H1 (cell line): ENCODE measurements around the gene ACOT12. TPM values are rescaled to one million over a fixed set of nuclear protein-coding genes. Genes with fewer than 3 reads are reported as not detected.

ENCODE experiments used
- CTCF ChIA-PET: fragments of 300-600 bp; sonication (Branson Sonifier 250); formaldehyde crosslinking; loops from one replicate; lab custom pipeline; 2021; ENCODE audit not compliant: partially characterized antibody; lab: Charles Lee
- POLR2A ChIA-PET: fragments of 300-600 bp; sonication (Branson Sonifier 250); formaldehyde crosslinking; loops from one replicate; lab custom pipeline; 2021; ENCODE audit warnings: inconsistent platforms; ENCODE audit not compliant: partially characterized antibody; lab: Charles Lee
- DNase-seq, 2 experiments: peaks; one replicate each; pipeline versions ENCODE4 v3.0.0 to v3.0.0-alpha.2; 2010 to 2022; ENCODE audit warnings: low spot score in 2 of 2, low read depth in 1 of 2, mixed read lengths in 1 of 2
- FAIRE-seq: peaks from 2 replicates; lab custom pipeline; 2011; peaks lifted over from hg19 to GRCh38; lab: Jason Lieb, UNC
- H2AFZ ChIP-seq: 2 replicates; pipeline ENCODE4 v1.8.1; 2012; ENCODE audit warnings: low read length, inconsistent platforms
- H2AK5ac ChIP-seq: 2 replicates; pipeline ENCODE4 v1.6.1; 2013; ENCODE audit warnings: low read depth, low read length
- H2BK120ac ChIP-seq: replicated peaks from 2 replicates; pipeline ENCODE3; 2013; ENCODE audit warnings: low read depth, low read length, inconsistent platforms
- H2BK12ac ChIP-seq: 2 replicates; pipeline ENCODE4 v1.6.1; 2013; ENCODE audit warnings: low read depth, low read length
- H2BK15ac ChIP-seq: 2 replicates; pipeline ENCODE4 v1.6.1; 2013; ENCODE audit warnings: low read length
- H2BK20ac ChIP-seq: 2 replicates; pipeline ENCODE4 v1.6.1; 2013; ENCODE audit warnings: low read length
- H2BK5ac ChIP-seq: 2 replicates; pipeline ENCODE4 v1.6.1; 2013; ENCODE audit warnings: low read depth, low read length
- H3K14ac ChIP-seq: 2 replicates; pipeline ENCODE4 v1.6.1; 2013; ENCODE audit warnings: inconsistent platforms; ENCODE audit not compliant: insufficient read length
- H3K18ac ChIP-seq: 2 replicates; pipeline ENCODE4 v1.6.1; 2013; ENCODE audit warnings: low read length; ENCODE audit errors: extremely low read depth
- H3K23ac ChIP-seq: 2 replicates; pipeline ENCODE4 v1.6.1; 2013; ENCODE audit warnings: inconsistent platforms; ENCODE audit not compliant: insufficient read length
- H3K23me2 ChIP-seq: 2 replicates; pipeline ENCODE4 v1.6.1; 2013; ENCODE audit warnings: low read depth, low read length
- H3K27ac ChIP-seq: 2 replicates; pipeline ENCODE4 v1.6.1; 2011; ENCODE audit warnings: low read depth, low read length, inconsistent platforms
- H3K27me3 ChIP-seq, 4 experiments: replicated peaks in 1 of 4; 1 replicate in 1 of 4; 2 replicates in 3 of 4; pipeline versions ENCODE4 v1.6.1 to v1.8.1; 2011 to 2013; ENCODE audit warnings: low read length in 3 of 4, mild to moderate bottlenecking in 3 of 4, inconsistent platforms in 2 of 4, mixed read lengths in 2 of 4, moderate library complexity in 1 of 4; ENCODE audit not compliant: control insufficient read depth in 3 of 4, insufficient read depth in 3 of 4; ENCODE audit errors: extremely low read depth in 1 of 4
- H3K36me3 ChIP-seq, 4 experiments: 2 replicates each; pipeline versions ENCODE4 v1.6.1 to v1.8.1; 2011 to 2013; ENCODE audit warnings: mild to moderate bottlenecking in 4 of 4, low read length in 3 of 4, moderate library complexity in 2 of 4, control low read depth in 1 of 4, inconsistent platforms in 1 of 4; ENCODE audit not compliant: insufficient read depth in 4 of 4, control insufficient read depth in 2 of 4
- H3K4ac ChIP-seq: replicated peaks from 2 replicates; pipeline ENCODE3; 2013; ENCODE audit warnings: low read length, low read depth, mixed read lengths, inconsistent platforms; ENCODE audit not compliant: insufficient read length
- H3K4me1 ChIP-seq, 4 experiments: replicated peaks in 1 of 4; 1 replicate in 1 of 4; 2 replicates in 3 of 4; pipeline versions ENCODE4 v1.6.1 to v1.8.1; 2011 to 2013; ENCODE audit warnings: low read length in 3 of 4, inconsistent platforms in 2 of 4, mixed read lengths in 1 of 4; ENCODE audit not compliant: insufficient read depth in 4 of 4, control insufficient read depth in 3 of 4
- H3K4me2 ChIP-seq, 2 experiments: 2 replicates each; pipeline versions ENCODE4 v1.6.1 to v1.8.1; 2011 to 2013; ENCODE audit warnings: low read depth in 2 of 2, low read length in 2 of 2, control low read depth in 1 of 2, inconsistent platforms in 1 of 2, mild to moderate bottlenecking in 1 of 2; ENCODE audit not compliant: insufficient read depth in 1 of 2
- H3K4me3 ChIP-seq, 4 experiments: fragments of 200-600, 300-600 bp in 1 of 4; sonication (generic), shearing (Covaris generic), sonication (Bioruptor Twin) in 1 of 4; 2 replicates each; pipeline versions ENCODE4 v1.5.1 to v1.8.1; 2011 to 2016; ENCODE audit warnings: low read length in 4 of 4, low read depth in 3 of 4, control low read depth in 2 of 4, inconsistent platforms in 2 of 4, mild to moderate bottlenecking in 2 of 4, mixed read lengths in 1 of 4, moderate library complexity in 1 of 4; ENCODE audit not compliant: insufficient read depth in 2 of 4; ENCODE audit errors: extremely low read depth in 1 of 4
- H3K56ac ChIP-seq: replicated peaks from 2 replicates; pipeline ENCODE3; 2013; ENCODE audit warnings: low read depth, mild to moderate bottlenecking, mixed read lengths, low read length, inconsistent platforms; ENCODE audit not compliant: insufficient read length
- H3K79me1 ChIP-seq: 2 replicates; pipeline ENCODE4 v1.6.1; 2013; ENCODE audit warnings: low read depth, low read length, control low read depth
- H3K79me2 ChIP-seq, 2 experiments: 2 replicates each; pipeline versions ENCODE4 v1.6.1 to v1.8.1; 2012 to 2013; ENCODE audit warnings: low read length in 2 of 2, mild to moderate bottlenecking in 2 of 2, inconsistent platforms in 1 of 2; ENCODE audit not compliant: insufficient read depth in 2 of 2, control insufficient read depth in 1 of 2
- H3K9ac ChIP-seq, 4 experiments: replicated peaks in 1 of 4; 1 replicate in 1 of 4; 2 replicates in 3 of 4; pipeline versions ENCODE4 v1.6.1 to v1.8.1; 2011 to 2013; ENCODE audit warnings: low read depth in 3 of 4, low read length in 3 of 4, control low read depth in 2 of 4, mild to moderate bottlenecking in 2 of 4, moderate library complexity in 2 of 4, inconsistent platforms in 1 of 4; ENCODE audit errors: extremely low read depth in 1 of 4
- H3K9me3 ChIP-seq, 2 experiments: 2 replicates each; pipeline versions ENCODE4 v1.6.1 to v1.8.1; 2012 to 2013; ENCODE audit warnings: mild to moderate bottlenecking in 2 of 2, moderate library complexity in 2 of 2, control low read depth in 1 of 2, inconsistent platforms in 1 of 2, low read depth in 1 of 2, low read length in 1 of 2, mixed read lengths in 1 of 2; ENCODE audit not compliant: insufficient read depth in 2 of 2
- H4K20me1 ChIP-seq, 2 experiments: replicated peaks in 1 of 2; 2 replicates each; pipeline versions ENCODE3 to v1.8.1; 2011 to 2013; ENCODE audit warnings: inconsistent platforms in 2 of 2, low read length in 2 of 2, mild to moderate bottlenecking in 1 of 2; ENCODE audit not compliant: insufficient read depth in 2 of 2, control insufficient read depth in 1 of 2
- H4K5ac ChIP-seq: 2 replicates; pipeline ENCODE4 v1.6.1; 2013; ENCODE audit warnings: low read length, low read depth, mixed read lengths, inconsistent platforms; ENCODE audit not compliant: insufficient read length
- H4K8ac ChIP-seq: 2 replicates; pipeline ENCODE4 v1.8.0; 2013; ENCODE audit warnings: mild to moderate bottlenecking, moderate library complexity, low read length, inconsistent platforms; ENCODE audit not compliant: insufficient read depth; ENCODE audit errors: extremely low read depth
- H4K91ac ChIP-seq: replicated peaks from 2 replicates; pipeline ENCODE3; 2013; ENCODE audit warnings: low read length, mixed read lengths, inconsistent platforms; ENCODE audit not compliant: insufficient read length
- BCL11A ChIP-seq, 2 experiments: IDR thresholded peaks; one replicate each; pipeline ENCODE4 v1.6.1; 2011; ENCODE audit warnings: low read depth in 2 of 2, low read length in 2 of 2, mild to moderate bottlenecking in 2 of 2
- CEBPB ChIP-seq: IDR thresholded peaks from 2 replicates; pipeline ENCODE4 v1.6.1; 2012; ENCODE audit warnings: low read depth, low read length
- CHD1 ChIP-seq: IDR thresholded peaks from 2 replicates; pipeline ENCODE4 v1.6.1; 2012; ENCODE audit warnings: low read depth, low read length, improper control_type of control experiment
- EGR1 ChIP-seq: IDR thresholded peaks from 2 replicates; pipeline ENCODE4 v1.6.1; 2011; ENCODE audit warnings: low read depth, low read length, borderline replicate concordance
- KDM4A ChIP-seq: IDR thresholded peaks from one replicate; pipeline ENCODE4 v1.7.1; 2012; ENCODE audit warnings: low read depth, mild to moderate bottlenecking, moderate library complexity, low read length, inconsistent platforms; ENCODE audit not compliant: severe bottlenecking
- KDM5A ChIP-seq: fragments of 200-600 bp; IDR thresholded peaks from 2 replicates; pipeline ENCODE4 v1.7.1; 2012; ENCODE audit warnings: mild to moderate bottlenecking, low read length, inconsistent platforms, mixed read lengths
- NANOG ChIP-seq: IDR thresholded peaks from 2 replicates; pipeline ENCODE4 v1.6.1; 2011; ENCODE audit warnings: low read length, low read depth, mild to moderate bottlenecking, inconsistent platforms; ENCODE audit not compliant: insufficient read depth, poor library complexity, severe bottlenecking
- NRF1 ChIP-seq: IDR thresholded peaks from 2 replicates; pipeline ENCODE4 v1.6.1; 2011; ENCODE audit warnings: mild to moderate bottlenecking, low read depth, low read length, improper control_type of control experiment
- POLR2AphosphoS5 ChIP-seq: IDR thresholded peaks from 2 replicates; pipeline ENCODE4 v1.6.1; 2011; ENCODE audit warnings: low read depth, low read length
- RBBP5 ChIP-seq: IDR thresholded peaks from 2 replicates; pipeline ENCODE4 v1.7.1; 2012; ENCODE audit warnings: low read depth, mild to moderate bottlenecking, inconsistent platforms, low read length, moderate library complexity, borderline replicate concordance
- RFX5 ChIP-seq: IDR thresholded peaks from 2 replicates; pipeline ENCODE4 v1.6.1; 2011; ENCODE audit warnings: low read depth, low read length, improper control_type of control experiment, borderline replicate concordance
- RXRA ChIP-seq: IDR thresholded peaks from 2 replicates; pipeline ENCODE4 v1.6.1; 2011; ENCODE audit warnings: low read depth, mild to moderate bottlenecking, low read length, moderate library complexity; ENCODE audit not compliant: insufficient read depth
- SP4 ChIP-seq: IDR thresholded peaks from 2 replicates; pipeline ENCODE4 v1.6.1; 2012; ENCODE audit warnings: low read length, inconsistent platforms
- TAF1 ChIP-seq: IDR thresholded peaks from 2 replicates; pipeline ENCODE4 v1.6.1; 2011; ENCODE audit warnings: mild to moderate bottlenecking, low read depth, low read length
- TBP ChIP-seq: IDR thresholded peaks from 2 replicates; pipeline ENCODE4 v1.6.1; 2011; ENCODE audit warnings: low read depth, low read length, improper control_type of control experiment
- TCF12 ChIP-seq: IDR thresholded peaks from 2 replicates; pipeline ENCODE4 v1.6.1; 2011; ENCODE audit warnings: low read depth, mild to moderate bottlenecking, low read length
- WGBS, 2 experiments: shearing (Covaris generic) in 1 of 2; methylation state at CpG; one replicate each; pipeline versions ENCODE4 v1.1.6 to v1.1.7; 2013 to 2015; ENCODE audit warnings: low lambda C conversion rate in 2 of 2, mixed read lengths in 2 of 2, inconsistent platforms in 1 of 2, low coverage in 1 of 2, missing lambda C conversion rate in 1 of 2; ENCODE audit not compliant: insufficient replicate concordance in 2 of 2, insufficient coverage in 1 of 2, insufficient read length in 1 of 2; ENCODE audit errors: extremely low coverage in 1 of 2, missing lambda C conversion rate in 1 of 2; 5-methylcytosine and 5-hydroxymethylcytosine counted together
- polyA plus RNA-seq, 7 experiments: library from polyadenylated mRNA; depleted of rRNA in 3 of 7; stranded (reverse) in 5 of 7; unstranded in 2 of 7; fragments of >200 nt in 5 of 7; fragments of 200-250 nt in 2 of 7; gene quantifications; 1 replicate in 5 of 7; 2 replicates in 1 of 7; 4 replicates in 1 of 7; pipeline versions ENCODE4 v1.2.1 to v1.2.3, GENCODE V29; 2011 to 2013; ENCODE audit warnings: missing spikeins in 2 of 7, mixed read lengths in 2 of 7
- total RNA-seq: library from RNA; stranded (reverse); fragmentation: NEBNext Ultra II Directional; extraction: Animal tissue kit (Norgen Biotek cat#: 25700); gene quantifications from 2 replicates; pipeline ENCODE4 v1.2.1, GENCODE V29; 2021

Gene ACOT12
- total and polyA plus RNA-seq, 2 of the 8 experiments (the other 6 are each of a cell fraction or from before 2014, with no cell fraction given): 0.29 TPM; not detected in 1

DNA sequence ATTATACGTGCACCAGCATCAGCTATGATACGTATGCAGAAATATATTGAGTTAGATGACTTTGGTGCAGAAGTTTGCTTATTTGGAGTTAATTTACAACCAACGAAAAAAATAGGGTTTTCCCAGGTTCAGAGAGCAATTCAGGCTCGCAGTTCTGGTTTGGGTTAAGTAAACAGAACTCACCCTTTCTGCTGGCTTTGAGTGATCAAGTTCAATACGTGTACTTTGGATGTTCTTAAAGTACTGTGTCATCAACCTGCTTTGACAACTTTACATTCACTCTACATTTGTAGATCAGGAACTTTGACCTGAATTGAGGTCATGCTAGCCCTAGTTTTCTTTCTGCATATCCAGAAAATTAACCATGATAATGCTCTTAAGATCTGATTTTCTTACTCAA lies 40.7 kb downstream of the ACOT12 start:
- Histone ChIP-seq H4K8ac (no peak overlapping the region), H3K23ac (no peak overlapping the region), H3K27ac (no peak overlapping the region), H3K4ac (no peak overlapping the region), H4K20me1 (no peaks in the 10 kb centered on the region), H2AK5ac (no peak overlapping the region)
- TF ChIP-seq RFX5 (no peak), EGR1 (no peak), CEBPB (no peak), BCL11A (IDR thresholded peaks at IDR 0.05; ENCODE audit: low read depth in 2 of 2, low read length in 2 of 2) (no peak), NRF1 (no peak), TCF12 (no peak), KDM4A (no peak), CHD1 (no peak), KDM5A (no peak), POLR2AphosphoS5 (no peak), NANOG (no peak), TBP (no peak), RXRA (no peak), TAF1 (no peak), RBBP5 (no peak), SP4 (no peak)
- TF ChIP-seq, all 59 proteins: peak for 0
- H3K9ac ChIP-seq: no peak overlapping the region
- no peaks in the 10 kb centered on the region for H3K79me2 ChIP-seq
- ChIA-PET CTCF (interaction anchor here (1.5 kb wide), 1 partner anchor 76 kb away, joined by 3 read pairs; no protein-coding TSS in a partner anchor), POLR2A (no interaction called here)
- no peak for DNase-seq
- no peak overlapping the region for H3K18ac ChIP-seq
- H3K4me2 ChIP-seq: no peak overlapping the region
- no peak overlapping the region for H3K56ac ChIP-seq
- H4K91ac ChIP-seq: no peak overlapping the region
- no peak overlapping the region for H4K5ac ChIP-seq
- H2AFZ ChIP-seq: no peak overlapping the region
- WGBS, 2 experiments: 85% methylated on average over 5 of the region's 5 CpGs; no CpG with 5 or more reads in 1 of the 2 experiments
- no peak overlapping the region for H3K14ac ChIP-seq
- no peak overlapping the region for H2BK5ac ChIP-seq
- H3K79me1 ChIP-seq: no peaks in the 10 kb centered on the region
- no peaks in the 10 kb centered on the region for H3K9me3 ChIP-seq
- FAIRE-seq: no peak
- H2BK12ac ChIP-seq: no peak overlapping the region
- H2BK120ac ChIP-seq: no peak overlapping the region
- H3K36me3 ChIP-seq: no peaks in the 10 kb centered on the region
- H3K4me3 ChIP-seq: no peak overlapping the region
- no peaks in the 10 kb centered on the region; a peak in 2 of 7 replicates for H3K4me1 ChIP-seq
- no peak overlapping the region for H2BK15ac ChIP-seq
- no peak overlapping the region for H2BK20ac ChIP-seq
- H3K23me2 ChIP-seq: no peaks in the 10 kb centered on the region
- H3K27me3 ChIP-seq: no peaks in the 10 kb centered on the region
